Esophagus squamous epithelium (tissue), 4 donors: ENCODE data around the gene MRPL41.

Source experiments
- POLR2A ChIP-seq, 4 donors: fragments of 450-650 bp; IDR thresholded peaks; one replicate each; pipeline ENCODE4 v1.6.1; 2017; ENCODE audit warnings: antibody characterized with exemption in 4 of 4, mild to moderate bottlenecking in 4 of 4, moderate library complexity in 3 of 4
- TF ChIP-seq, protein P1 (sequence below), 6 experiments: fragments of 450-650 bp in 4 of 6; fragments of 200-600 bp in 2 of 6; sonication (generic) in 2 of 6; IDR thresholded peaks; one replicate each; pipeline ENCODE4 v1.5.1; 2016 to 2019; ENCODE audit warnings: antibody characterized with exemption in 6 of 6, mild to moderate bottlenecking in 4 of 6, moderate library complexity in 4 of 6

DNA sequence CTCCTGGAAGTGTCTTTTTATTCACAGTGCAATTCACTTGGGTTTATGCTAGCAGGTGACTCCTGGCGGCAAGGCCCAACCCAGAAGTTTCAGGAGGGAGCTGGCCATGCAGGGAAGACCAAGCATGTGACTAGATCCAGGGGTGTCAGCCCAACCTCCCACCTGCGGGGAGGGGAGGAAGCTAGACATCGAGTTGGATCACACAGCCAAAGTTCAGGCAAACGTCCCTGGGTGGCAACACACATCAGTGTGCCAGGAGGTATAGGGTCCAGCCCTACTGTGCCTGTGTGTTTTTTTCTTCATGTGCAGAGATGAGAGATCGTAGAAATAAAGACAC, 26.7 kb upstream of the MRPL41 start:
- TF ChIP-seq, protein P1, sequence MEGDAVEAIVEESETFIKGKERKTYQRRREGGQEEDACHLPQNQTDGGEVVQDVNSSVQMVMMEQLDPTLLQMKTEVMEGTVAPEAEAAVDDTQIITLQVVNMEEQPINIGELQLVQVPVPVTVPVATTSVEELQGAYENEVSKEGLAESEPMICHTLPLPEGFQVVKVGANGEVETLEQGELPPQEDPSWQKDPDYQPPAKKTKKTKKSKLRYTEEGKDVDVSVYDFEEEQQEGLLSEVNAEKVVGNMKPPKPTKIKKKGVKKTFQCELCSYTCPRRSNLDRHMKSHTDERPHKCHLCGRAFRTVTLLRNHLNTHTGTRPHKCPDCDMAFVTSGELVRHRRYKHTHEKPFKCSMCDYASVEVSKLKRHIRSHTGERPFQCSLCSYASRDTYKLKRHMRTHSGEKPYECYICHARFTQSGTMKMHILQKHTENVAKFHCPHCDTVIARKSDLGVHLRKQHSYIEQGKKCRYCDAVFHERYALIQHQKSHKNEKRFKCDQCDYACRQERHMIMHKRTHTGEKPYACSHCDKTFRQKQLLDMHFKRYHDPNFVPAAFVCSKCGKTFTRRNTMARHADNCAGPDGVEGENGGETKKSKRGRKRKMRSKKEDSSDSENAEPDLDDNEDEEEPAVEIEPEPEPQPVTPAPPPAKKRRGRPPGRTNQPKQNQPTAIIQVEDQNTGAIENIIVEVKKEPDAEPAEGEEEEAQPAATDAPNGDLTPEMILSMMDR (IDR thresholded peaks at IDR 0.05): no peak
- TF ChIP-seq POLR2A (IDR thresholded peaks at IDR 0.05): no peak
